Tracheal epithelial cell (primary cell): ENCODE measurements around the gene OPN1MW3. TPM values are rescaled to one million over a fixed set of nuclear protein-coding genes. Genes with fewer than 3 reads are reported as not detected.

Source experiments
- total RNA-seq: library from RNA; depleted of rRNA; stranded (reverse); fragments of >200 nt; gene quantifications from 2 replicates; pipeline ENCODE4 v1.2.1, GENCODE V29; 2014

Gene OPN1MW3
- not detected in 2 replicates for total RNA-seq

DNA sequence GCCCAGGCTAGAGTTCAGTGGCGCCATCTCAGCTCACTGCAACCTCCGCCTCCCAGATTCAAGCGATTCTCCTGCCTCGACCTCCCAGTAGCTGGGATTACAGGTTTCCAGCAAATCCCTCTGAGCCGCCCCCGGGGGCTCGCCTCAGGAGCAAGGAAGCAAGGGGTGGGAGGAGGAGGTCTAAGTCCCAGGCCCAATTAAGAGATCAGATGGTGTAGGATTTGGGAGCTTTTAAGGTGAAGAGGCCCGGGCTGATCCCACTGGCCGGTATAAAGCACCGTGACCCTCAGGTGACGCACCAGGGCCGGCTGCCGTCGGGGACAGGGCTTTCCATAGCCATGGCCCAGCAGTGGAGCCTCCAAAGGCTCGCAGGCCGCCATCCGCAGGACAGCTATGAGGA lies at the start of gene OPN1MW3:
Gene OPN1MW3 (plus strand): TSS at position 301 of the 400 bp plus-strand sequence. CDS start 38 bp downstream, at position 339.

DNA sequence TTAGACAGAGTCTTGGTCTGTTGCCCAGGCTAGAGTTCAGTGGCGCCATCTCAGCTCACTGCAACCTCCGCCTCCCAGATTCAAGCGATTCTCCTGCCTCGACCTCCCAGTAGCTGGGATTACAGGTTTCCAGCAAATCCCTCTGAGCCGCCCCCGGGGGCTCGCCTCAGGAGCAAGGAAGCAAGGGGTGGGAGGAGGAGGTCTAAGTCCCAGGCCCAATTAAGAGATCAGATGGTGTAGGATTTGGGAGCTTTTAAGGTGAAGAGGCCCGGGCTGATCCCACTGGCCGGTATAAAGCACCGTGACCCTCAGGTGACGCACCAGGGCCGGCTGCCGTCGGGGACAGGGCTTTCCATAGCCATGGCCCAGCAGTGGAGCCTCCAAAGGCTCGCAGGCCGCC lies 37.9 kb upstream of the OPN1MW3 start, which contains the start of gene OPN1MW2:
Gene OPN1MW2 (plus strand): TSS at position 301 of the 400 bp plus-strand sequence. CDS start 60 bp downstream, at position 361.

DNA sequence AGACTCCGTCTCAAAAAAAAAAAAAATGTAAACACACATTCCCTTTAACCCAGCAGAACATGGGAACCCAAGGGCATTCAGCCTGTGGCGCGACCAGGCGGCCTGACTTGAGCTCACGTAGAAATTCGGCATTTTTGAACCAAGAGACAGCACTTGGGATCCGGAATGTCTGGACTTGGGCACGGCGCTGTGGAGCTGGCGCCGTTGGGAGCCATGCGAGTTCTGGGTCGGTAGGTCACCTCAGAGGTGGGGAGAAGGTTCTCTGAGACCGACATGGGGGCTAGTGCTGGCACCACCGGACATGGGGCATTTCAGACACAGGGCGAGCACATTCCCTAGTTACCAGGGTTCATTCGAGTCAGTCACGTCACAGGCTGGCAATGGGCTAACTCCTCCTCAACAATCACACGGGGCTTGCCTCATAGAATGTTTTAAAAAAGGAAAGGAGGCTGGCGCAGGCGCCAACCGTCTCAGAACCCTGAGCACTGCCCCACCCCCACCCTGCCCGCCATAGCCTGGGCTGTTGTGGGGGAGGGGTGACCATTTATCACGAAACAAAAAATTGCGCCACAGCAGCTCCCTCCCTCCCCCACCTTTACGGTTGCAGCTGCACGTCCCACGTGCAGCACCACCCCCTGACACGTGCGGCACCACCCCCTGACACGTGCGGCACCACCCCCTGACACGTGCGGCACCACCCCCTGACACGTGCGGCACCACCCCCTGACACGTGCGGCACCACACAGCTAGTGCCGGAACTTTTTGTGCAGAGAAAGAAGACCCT lies 37.6 kb downstream of the OPN1MW3 start, which contains the start of gene TEX28:
Gene TEX28 (minus strand): TSS at position 334 of the 784 bp plus-strand sequence. CDS start 3,007 bp downstream, outside the sequence.

DNA sequence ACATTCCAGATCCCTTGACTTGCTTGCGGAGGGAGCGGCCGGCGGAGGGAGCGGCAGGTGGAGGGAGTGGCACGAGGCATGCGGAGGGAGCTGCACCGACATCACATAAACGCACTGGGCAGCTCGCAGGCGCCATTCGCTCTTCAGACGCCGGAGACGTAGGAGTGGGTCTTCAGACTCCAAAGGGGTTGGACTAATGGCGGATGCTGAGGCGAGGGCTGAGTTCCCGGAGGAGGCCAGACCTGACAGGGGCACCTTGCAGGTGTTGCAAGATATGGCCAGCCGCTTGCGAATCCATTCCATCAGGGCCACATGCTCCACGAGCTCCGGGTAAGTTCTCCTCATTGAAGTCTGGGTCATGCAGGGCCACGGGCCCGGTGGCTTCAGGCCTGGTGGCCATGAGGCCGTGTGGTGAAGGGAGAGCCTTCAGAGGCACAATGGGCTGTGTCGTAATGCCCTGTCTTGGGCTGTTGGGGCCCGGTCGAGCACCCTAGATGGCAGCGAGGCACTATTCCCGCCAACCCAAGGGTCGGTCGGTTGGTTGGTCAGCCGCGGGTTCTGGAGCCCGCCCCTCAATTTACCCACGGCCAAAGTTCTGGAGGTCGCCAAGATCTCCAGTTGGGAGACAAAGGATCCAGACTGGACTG lies 38.4 kb downstream of the OPN1MW3 start, which contains the start of gene TKTL1:
Gene TKTL1 (plus strand): TSS at position 132 of the 647 bp plus-strand sequence. CDS start 65 bp downstream, at position 197.

Other genes starting within 250 kb of the OPN1MW3 start
- gene IRAK1, start 237.7 kb upstream of the OPN1MW3 start, total RNA-seq: 108 and 113 TPM in 2 replicates
- gene MECP2, start 159.9 kb upstream of the OPN1MW3 start, total RNA-seq: 12.0 and 16.4 TPM in 2 replicates
- gene OPN1LW, start 113.3 kb upstream of the OPN1MW3 start, total RNA-seq: not detected in 2 replicates
- gene OPN1MW, start 75.0 kb upstream of the OPN1MW3 start, total RNA-seq: not detected in 2 replicates
- not detected in 2 replicates for gene OPN1MW2, start 37.8 kb upstream of the OPN1MW3 start, total RNA-seq
- not detected in 2 replicates for gene TEX28, start 37.5 kb downstream of the OPN1MW3 start, total RNA-seq
- gene TKTL1, start 38.2 kb downstream of the OPN1MW3 start, total RNA-seq: not detected in 2 replicates
- 796 and 1,439 TPM in 2 replicates for gene FLNA, start 117.1 kb downstream of the OPN1MW3 start, total RNA-seq
- 17.3 and 17.4 TPM in 2 replicates for gene EMD, start 121.7 kb downstream of the OPN1MW3 start, total RNA-seq
- 5,235 and 8,047 TPM in 2 replicates for gene RPL10, start 140.8 kb downstream of the OPN1MW3 start, total RNA-seq
- gene DNASE1L1, start 151.7 kb downstream of the OPN1MW3 start, total RNA-seq: 65.8 and 69.7 TPM in 2 replicates
- gene TAFAZZIN, start 154.0 kb downstream of the OPN1MW3 start, total RNA-seq: 23.7 and 27.0 TPM in 2 replicates
- 69.6 and 81.0 TPM in 2 replicates for gene ATP6AP1, start 171.1 kb downstream of the OPN1MW3 start, total RNA-seq
- gene GDI1, start 179.6 kb downstream of the OPN1MW3 start, total RNA-seq: 38.8 and 56.4 TPM in 2 replicates
- 44.1 and 60.5 TPM in 2 replicates for gene FAM50A, start 186.6 kb downstream of the OPN1MW3 start, total RNA-seq
- gene PLXNA3, start 200.7 kb downstream of the OPN1MW3 start, total RNA-seq: 11.3 TPM in 2 replicates
- 16.8 and 34.5 TPM in 2 replicates for gene LAGE3, start 221.7 kb downstream of the OPN1MW3 start, total RNA-seq
- gene UBL4A, start 229.0 kb downstream of the OPN1MW3 start, total RNA-seq: 56.6 and 82.7 TPM in 2 replicates
- gene SLC10A3, start 233.0 kb downstream of the OPN1MW3 start, total RNA-seq: 20.5 and 22.4 TPM in 2 replicates